GM13976 (cell line): ENCODE measurements around the gene SHPK.
A peak's percentile ranks its signal among the peaks of the same experiment; 100 is the strongest.

Experiments used
- DNase-seq: peaks from one replicate; pipeline ENCODE4 v3.0.0; 2012; ENCODE audit warnings: low spot score
- in situ Hi-C: fragments of 300-500 bp; cut with MboI; formaldehyde crosslinking; loops from one replicate; pipeline ENCODE4 v1.12.0; 2022; ENCODE audit warnings: low sequenced_read_pairs, mixed read lengths, inconsistent platforms; ENCODE audit not compliant: unreplicated experiment
- TF ChIP-seq, protein P1 (sequence below): IDR thresholded peaks from 2 replicates; pipeline ENCODE4 v1.5.1; 2012; ENCODE audit warnings: borderline replicate concordance, mild to moderate bottlenecking; ENCODE audit not compliant: insufficient read depth; ENCODE audit errors: extremely low read depth, missing control alignments, control extremely low read depth

Gene SHPK

DNA sequence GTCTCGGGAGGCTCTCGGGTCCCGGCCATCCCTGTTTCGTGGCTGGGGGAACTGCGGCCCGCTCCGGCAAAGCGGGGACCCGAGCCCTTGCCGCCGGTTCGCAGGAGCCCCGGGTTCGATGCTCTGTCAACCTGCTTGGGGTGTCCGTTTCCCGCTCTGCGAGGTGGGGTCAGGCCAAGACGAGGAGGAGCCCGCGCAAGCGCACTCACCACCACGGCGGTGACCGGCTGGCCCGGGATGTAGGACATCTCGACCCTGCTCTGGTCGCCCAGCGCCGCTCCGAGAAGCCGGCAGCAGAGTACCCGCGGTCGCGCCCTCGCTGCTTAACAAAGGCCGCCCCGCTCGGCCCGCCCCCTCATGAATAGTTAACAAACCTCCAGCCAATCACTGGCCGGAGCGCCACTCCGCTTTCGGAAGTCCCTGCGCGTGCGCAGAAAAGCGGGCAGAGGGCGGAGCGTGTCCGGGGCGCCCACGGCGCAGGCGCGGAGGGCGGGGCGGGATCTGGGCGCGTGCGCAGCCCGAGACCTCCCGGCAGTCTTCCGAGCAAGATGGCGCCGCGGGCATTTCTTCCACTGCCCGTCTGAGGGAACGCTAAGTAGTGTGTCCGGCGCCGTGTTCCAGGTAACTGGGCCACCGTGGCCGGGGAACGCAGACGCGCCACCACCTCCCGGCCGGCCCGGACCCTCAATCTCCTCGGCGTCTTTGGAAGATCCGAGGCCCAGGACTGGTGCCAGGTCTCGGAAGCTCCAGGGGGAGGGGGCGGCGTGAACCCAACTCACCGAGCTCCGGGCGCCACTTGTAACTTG lies 32.4 kb upstream of the SHPK start, which contains the start of the genes EMC6 and TAX1BP3:
Gene EMC6 (plus strand): TSS at position 534 of the 806 bp plus-strand sequence. CDS start 335 bp downstream, outside the sequence.
Gene TAX1BP3 (minus strand): TSS at position 300 of the 806 bp plus-strand sequence. CDS start 52 bp downstream, at position 248.
- peak; percentile 100 for DNase-seq
- in situ Hi-C loops: no loop called here
- TF ChIP-seq, protein P1, sequence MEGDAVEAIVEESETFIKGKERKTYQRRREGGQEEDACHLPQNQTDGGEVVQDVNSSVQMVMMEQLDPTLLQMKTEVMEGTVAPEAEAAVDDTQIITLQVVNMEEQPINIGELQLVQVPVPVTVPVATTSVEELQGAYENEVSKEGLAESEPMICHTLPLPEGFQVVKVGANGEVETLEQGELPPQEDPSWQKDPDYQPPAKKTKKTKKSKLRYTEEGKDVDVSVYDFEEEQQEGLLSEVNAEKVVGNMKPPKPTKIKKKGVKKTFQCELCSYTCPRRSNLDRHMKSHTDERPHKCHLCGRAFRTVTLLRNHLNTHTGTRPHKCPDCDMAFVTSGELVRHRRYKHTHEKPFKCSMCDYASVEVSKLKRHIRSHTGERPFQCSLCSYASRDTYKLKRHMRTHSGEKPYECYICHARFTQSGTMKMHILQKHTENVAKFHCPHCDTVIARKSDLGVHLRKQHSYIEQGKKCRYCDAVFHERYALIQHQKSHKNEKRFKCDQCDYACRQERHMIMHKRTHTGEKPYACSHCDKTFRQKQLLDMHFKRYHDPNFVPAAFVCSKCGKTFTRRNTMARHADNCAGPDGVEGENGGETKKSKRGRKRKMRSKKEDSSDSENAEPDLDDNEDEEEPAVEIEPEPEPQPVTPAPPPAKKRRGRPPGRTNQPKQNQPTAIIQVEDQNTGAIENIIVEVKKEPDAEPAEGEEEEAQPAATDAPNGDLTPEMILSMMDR: no peak

DNA sequence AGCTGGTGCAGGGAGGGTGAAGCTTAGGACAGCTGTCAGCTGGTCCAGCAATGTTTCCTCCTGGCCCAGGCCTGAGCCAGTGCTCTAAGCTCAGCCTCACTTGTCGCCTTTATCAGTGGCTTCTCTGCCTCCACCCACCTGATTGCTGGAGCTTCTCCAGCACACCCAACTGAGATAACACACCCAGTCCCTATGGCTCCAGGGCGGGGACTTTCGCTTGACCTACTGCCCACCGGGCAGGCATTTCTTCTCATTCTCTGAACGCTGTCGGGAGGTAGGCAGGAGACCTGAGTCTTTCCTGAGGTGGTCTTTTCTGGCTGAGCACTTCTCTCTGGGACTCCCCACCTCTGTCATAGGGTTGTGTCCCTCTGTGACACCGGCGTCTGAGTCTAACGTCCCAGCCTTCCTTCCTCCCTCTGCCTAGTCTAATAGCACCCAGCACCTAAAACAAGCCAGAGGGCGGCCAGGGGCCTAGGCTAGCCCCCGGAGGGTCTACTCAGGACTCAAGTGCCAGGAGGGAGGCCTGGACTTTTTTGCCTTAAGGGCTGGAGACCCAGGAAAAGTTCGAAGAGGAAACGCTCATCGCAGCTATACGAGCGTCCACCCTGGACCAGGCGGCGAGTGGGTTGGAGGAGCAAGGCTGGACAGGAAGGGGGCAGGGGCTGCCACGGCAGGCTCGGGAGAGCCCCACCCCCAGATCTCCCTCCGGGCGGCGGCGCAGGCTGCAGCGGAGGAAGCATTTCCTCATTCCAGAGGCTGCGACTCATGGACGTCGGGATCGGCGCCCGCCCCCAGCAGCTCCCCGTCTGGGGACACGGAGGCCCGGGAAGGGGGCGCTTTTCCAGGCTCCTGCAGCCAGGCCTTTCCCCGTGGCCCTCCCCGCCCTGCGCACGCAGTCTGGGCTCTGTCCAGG lies 31.6 kb upstream of the SHPK start:
- in situ Hi-C loops: no loop called here
- no peak for DNase-seq
- TF ChIP-seq, protein P1: no peak

DNA sequence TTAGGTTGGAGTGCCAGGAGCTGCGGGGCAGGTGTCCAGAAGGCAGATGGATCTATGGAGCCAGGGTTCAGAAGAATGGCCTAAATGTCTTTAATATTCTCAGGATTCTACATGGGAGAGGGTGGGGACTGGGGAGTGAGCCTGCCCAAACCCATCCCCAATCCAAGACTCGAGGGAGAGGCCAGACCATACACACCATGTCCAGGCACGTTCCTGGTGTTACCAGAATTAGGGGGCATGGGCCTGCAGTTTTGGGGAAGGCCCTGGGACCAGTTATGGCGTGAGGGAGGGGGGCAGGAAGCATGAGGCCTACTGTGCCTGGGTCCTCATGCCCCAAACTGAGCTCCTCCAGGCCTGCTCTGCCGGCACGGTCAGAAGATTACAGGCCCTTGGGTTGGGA lies 30.5 kb upstream of the SHPK start:
- in situ Hi-C loops: no loop called here
- DNase-seq: no peak

DNA sequence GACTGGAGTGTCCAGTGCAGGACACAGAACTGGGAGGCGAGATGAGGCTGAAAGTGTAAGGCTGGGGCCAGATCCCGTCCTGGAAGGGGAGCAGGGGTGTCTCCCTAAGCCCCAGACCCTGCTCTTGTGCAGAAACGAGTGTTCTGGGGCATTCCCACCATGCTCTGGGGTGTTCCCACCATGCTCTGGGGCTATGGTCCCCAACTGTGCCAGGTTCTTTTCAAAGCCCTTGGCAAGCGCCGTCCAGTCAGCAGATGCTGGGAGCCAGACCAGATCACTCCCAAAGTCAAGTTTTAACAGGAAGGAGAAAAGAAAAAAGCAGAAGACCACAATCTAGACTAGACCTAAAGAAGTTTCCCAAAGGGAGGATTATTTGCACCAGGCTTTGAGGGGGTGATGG lies 29.8 kb upstream of the SHPK start:
- in situ Hi-C loops: no loop called here
- TF ChIP-seq, protein P1: no peak

More for the DNA sequence above, 30.5 kb upstream of the SHPK start:
- TF ChIP-seq, protein P1: no peak

DNA sequence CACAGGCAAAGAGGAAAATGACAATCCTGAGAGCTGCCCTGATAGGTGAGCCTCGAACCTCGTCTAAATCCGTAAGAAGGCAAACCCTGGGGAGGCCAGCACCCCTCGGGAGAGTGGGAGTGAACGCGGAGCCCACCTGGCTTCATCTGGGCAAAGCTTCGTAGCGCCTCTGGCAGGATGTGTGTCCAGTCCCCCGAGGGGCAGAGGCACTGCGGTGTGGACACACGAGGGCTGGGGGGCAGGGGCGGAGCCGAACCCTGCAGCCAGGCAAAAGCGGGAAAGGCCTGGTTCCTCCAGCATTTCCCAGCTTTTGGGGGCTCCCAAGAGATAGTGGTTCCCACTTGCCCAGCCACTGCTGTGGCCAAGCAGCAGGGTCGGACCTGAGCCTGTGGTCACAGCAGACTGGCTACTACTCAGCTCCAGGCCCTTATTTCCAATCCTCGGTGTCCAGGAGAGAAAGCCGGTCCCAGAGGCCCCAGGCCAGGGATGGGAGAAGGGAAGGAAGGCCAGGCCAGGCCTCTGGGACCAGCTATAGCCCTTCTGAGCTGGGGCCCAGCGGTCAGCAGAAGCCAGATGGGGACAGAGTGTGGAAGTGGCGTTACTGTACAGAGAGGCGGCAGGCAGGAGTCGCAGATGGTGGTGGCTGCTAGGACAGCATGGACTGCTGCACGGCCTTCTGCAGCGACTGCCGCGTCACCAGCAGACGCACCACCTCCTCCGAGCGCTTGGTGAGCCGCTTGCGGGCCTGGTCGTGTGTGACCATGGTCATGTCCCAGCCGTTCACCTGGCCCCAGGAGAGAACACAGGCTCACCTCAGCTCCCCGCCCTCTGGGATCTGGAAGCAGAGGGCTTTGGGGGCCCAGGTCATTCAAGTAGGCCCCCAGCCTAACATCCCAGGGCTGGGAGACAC lies 27.3 kb upstream of the SHPK start:
- in situ Hi-C loops: no loop called here
- TF ChIP-seq, protein P1: no peak
- no peak for DNase-seq

More for the DNA sequence above, 29.8 kb upstream of the SHPK start:
- DNase-seq: no peak
